K562 (cell line): ENCODE measurements around the gene COL4A1. TPM values are rescaled to one million over a fixed set of nuclear protein-coding genes. Genes with fewer than 3 reads are reported as not detected.

Experiments
- DPF2 ChIP-seq: fragments of 450-650 bp; IDR thresholded peaks from 2 replicates; pipeline ENCODE4 v1.6.1; 2016
- ELF4 ChIP-seq: fragments of 450-650 bp; formaldehyde crosslinking; IDR thresholded peaks from 2 replicates; pipeline ENCODE4 v1.4.0; 2022; ENCODE audit warnings: missing genetic modification characterization
- ILF3 ChIP-seq: fragments of 450-650 bp; IDR thresholded peaks from 2 replicates; pipeline ENCODE4 v1.6.1; 2018; ENCODE audit warnings: antibody characterized with exemption, mild to moderate bottlenecking, moderate library complexity, borderline replicate concordance
- POLR2B ChIP-seq: fragments of 450-650 bp; IDR thresholded peaks from 2 replicates; pipeline ENCODE4 v1.6.1; 2018; ENCODE audit warnings: low read depth; ENCODE audit not compliant: partially characterized antibody
- ZNF347 ChIP-seq: fragments of 450-650 bp; formaldehyde crosslinking; IDR thresholded peaks from 2 replicates; pipeline ENCODE4 v1.4.0; 2020; ENCODE audit warnings: low read depth, mild to moderate bottlenecking, moderate library complexity
- polyA plus RNA-seq, 8 experiments: library from polyadenylated mRNA; depleted of rRNA in 4 of 8; stranded (reverse) in 5 of 8; unstranded in 3 of 8; fragments of >200 nt; fragmentation: Nextera tagmentation in 2 of 8; fragmentation: Illumina TruSeq in 1 of 8; extraction: Ambion mirVana in 2 of 8; extraction: Trizol in 1 of 8; gene quantifications; 2 replicates each; pipeline versions ENCODE4 v1.2.1 to v1.2.3, GENCODE V29; 2011 to 2014; ENCODE audit warnings: inconsistent platforms in 1 of 8, missing spikeins in 1 of 8
- total RNA-seq, 7 experiments: library from RNA; depleted of rRNA in 6 of 7; stranded (reverse); fragments of >200 nt in 6 of 7; fragmentation: Illumina TruSeq in 2 of 7; extraction: Trizol in 2 of 7; gene quantifications; 2 replicates each; pipeline versions ENCODE4 v1.2.1 to v1.2.3, GENCODE V29; 2011 to 2021; ENCODE audit warnings: low replicate concordance in 1 of 7
- TF ChIP-seq, protein P1 (sequence below): fragments of 250-450 bp; sonication (Bioruptor Pico); IDR thresholded peaks from 2 replicates; pipeline ENCODE4 v1.4.0; 2020
- TF ChIP-seq, protein P2 (sequence below): fragments of 250-450 bp; sonication (Bioruptor Pico); IDR thresholded peaks from 2 replicates; pipeline ENCODE4 v1.4.0; 2020

The COL4A1 gene
- total and polyA plus RNA-seq, 9 of the 15 experiments (the other 6 are each of a cell fraction or from before 2014, with no cell fraction given), result 0.35 TPM; not detected in 8

DNA sequence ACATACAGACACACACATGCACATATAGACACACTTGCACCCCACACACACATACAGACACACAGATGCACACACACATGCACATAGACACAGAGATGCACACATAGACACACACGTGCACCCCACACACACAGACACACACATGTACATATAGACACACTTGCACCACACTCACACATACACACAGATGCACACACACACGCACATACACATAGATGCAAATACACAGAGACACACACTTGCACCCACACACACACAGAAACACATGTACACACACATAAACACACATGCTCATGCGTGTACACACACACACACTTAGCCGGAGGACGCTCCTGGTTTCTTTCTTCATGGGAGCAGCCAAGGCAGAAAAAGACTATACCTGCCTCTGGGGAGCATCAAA lies 10.1 kb upstream of the COL4A1 start (continued):
- TF ChIP-seq, protein P1, sequence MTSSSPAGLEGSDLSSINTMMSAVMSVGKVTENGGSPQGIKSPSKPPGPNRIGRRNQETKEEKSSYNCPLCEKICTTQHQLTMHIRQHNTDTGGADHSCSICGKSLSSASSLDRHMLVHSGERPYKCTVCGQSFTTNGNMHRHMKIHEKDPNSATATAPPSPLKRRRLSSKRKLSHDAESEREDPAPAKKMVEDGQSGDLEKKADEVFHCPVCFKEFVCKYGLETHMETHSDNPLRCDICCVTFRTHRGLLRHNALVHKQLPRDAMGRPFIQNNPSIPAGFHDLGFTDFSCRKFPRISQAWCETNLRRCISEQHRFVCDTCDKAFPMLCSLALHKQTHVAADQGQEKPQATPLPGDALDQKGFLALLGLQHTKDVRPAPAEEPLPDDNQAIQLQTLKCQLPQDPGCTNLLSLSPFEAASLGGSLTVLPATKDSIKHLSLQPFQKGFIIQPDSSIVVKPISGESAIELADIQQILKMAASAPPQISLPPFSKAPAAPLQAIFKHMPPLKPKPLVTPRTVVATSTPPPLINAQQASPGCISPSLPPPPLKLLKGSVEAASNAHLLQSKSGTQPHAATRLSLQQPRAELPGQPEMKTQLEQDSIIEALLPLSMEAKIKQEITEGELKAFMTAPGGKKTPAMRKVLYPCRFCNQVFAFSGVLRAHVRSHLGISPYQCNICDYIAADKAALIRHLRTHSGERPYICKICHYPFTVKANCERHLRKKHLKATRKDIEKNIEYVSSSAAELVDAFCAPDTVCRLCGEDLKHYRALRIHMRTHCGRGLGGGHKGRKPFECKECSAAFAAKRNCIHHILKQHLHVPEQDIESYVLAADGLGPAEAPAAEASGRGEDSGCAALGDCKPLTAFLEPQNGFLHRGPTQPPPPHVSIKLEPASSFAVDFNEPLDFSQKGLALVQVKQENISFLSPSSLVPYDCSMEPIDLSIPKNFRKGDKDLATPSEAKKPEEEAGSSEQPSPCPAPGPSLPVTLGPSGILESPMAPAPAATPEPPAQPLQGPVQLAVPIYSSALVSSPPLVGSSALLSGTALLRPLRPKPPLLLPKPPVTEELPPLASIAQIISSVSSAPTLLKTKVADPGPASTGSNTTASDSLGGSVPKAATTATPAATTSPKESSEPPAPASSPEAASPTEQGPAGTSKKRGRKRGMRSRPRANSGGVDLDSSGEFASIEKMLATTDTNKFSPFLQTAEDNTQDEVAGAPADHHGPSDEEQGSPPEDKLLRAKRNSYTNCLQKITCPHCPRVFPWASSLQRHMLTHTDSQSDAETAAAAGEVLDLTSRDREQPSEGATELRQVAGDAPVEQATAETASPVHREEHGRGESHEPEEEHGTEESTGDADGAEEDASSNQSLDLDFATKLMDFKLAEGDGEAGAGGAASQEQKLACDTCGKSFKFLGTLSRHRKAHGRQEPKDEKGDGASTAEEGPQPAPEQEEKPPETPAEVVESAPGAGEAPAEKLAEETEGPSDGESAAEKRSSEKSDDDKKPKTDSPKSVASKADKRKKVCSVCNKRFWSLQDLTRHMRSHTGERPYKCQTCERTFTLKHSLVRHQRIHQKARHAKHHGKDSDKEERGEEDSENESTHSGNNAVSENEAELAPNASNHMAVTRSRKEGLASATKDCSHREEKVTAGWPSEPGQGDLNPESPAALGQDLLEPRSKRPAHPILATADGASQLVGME, result no peak
- TF ChIP-seq ZNF347 (CRISPR knock-in tag) (no peak), ILF3 (no peak), POLR2B (no peak), DPF2 (no peak), ELF4 (no peak)
- TF ChIP-seq, protein P2, sequence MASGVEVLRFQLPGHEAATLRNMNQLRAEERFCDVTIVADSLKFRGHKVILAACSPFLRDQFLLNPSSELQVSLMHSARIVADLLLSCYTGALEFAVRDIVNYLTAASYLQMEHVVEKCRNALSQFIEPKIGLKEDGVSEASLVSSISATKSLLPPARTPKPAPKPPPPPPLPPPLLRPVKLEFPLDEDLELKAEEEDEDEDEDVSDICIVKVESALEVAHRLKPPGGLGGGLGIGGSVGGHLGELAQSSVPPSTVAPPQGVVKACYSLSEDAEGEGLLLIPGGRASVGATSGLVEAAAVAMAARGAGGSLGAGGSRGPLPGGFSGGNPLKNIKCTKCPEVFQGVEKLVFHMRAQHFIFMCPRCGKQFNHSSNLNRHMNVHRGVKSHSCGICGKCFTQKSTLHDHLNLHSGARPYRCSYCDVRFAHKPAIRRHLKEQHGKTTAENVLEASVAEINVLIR (CRISPR knock-in tag), result no peak
